ENCODE results near the gene KCTD10.

DNA sequence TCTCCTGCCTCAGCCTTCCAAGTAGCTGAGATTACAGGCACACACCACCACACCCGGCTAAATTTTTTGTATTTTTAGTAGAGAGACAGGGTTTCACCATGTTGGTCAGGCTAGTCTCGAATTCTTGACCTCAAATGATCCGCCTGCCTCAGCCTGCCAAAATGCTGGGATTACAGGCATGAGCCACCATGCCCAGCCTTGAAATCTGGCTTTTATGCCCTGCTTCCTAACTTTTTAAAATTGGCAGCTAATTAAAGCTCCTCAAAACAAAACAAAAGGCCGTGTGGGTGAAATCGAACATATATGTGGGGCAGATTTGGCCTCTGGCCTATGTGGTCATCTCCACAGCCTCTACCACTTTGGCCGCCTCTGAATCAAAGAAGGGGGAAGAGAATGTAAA is 37.9 kb downstream of the KCTD10 start:
- TF ChIP-seq, protein P1, sequence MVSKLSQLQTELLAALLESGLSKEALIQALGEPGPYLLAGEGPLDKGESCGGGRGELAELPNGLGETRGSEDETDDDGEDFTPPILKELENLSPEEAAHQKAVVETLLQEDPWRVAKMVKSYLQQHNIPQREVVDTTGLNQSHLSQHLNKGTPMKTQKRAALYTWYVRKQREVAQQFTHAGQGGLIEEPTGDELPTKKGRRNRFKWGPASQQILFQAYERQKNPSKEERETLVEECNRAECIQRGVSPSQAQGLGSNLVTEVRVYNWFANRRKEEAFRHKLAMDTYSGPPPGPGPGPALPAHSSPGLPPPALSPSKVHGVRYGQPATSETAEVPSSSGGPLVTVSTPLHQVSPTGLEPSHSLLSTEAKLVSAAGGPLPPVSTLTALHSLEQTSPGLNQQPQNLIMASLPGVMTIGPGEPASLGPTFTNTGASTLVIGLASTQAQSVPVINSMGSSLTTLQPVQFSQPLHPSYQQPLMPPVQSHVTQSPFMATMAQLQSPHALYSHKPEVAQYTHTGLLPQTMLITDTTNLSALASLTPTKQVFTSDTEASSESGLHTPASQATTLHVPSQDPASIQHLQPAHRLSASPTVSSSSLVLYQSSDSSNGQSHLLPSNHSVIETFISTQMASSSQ (IDR thresholded peaks at IDR 0.05; ENCODE audit: low read depth): no peak
- TF ChIP-seq, protein P1 (CRISPR knock-in tag; IDR thresholded peaks at IDR 0.05; ENCODE audit: borderline replicate concordance): no peak
- no peak for TF ChIP-seq POLR2A (IDR thresholded peaks at IDR 0.05; ENCODE audit: insufficient read depth in 1 of 2, low read depth in 2 of 2, low read length in 2 of 2)
- no peak for TF ChIP-seq ESRRA (CRISPR knock-in tag; IDR thresholded peaks at IDR 0.05; ENCODE audit: low read depth)
- TF ChIP-seq, protein P2, sequence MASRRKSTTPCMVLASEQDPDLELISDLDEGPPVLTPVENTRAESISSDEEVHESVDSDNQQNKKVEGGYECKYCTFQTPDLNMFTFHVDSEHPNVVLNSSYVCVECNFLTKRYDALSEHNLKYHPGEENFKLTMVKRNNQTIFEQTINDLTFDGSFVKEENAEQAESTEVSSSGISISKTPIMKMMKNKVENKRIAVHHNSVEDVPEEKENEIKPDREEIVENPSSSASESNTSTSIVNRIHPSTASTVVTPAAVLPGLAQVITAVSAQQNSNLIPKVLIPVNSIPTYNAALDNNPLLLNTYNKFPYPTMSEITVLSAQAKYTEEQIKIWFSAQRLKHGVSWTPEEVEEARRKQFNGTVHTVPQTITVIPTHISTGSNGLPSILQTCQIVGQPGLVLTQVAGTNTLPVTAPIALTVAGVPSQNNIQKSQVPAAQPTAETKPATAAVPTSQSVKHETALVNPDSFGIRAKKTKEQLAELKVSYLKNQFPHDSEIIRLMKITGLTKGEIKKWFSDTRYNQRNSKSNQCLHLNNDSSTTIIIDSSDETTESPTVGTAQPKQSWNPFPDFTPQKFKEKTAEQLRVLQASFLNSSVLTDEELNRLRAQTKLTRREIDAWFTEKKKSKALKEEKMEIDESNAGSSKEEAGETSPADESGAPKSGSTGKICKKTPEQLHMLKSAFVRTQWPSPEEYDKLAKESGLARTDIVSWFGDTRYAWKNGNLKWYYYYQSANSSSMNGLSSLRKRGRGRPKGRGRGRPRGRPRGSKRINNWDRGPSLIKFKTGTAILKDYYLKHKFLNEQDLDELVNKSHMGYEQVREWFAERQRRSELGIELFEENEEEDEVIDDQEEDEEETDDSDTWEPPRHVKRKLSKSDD (CRISPR knock-in tag; IDR thresholded peaks at IDR 0.05; ENCODE audit: low read depth): no peak
- no peak for TF ChIP-seq MTF1 (CRISPR knock-in tag; IDR thresholded peaks at IDR 0.05)
- TF ChIP-seq ZFP36L1 (CRISPR knock-in tag; IDR thresholded peaks at IDR 0.05): no peak

Data from HepG2 (cell line).